ENCODE data around the gene EBF3.

The EBF3 gene

GRCh38 chr10:129963641-129964501 is at the start of gene EBF3:
TSS of gene EBF3 (minus strand) at chr10:129964274. CDS start at chr10:129963768, 506 bp downstream.
- peak; percentile 92 for DNase-seq (ENCODE audit: low spot score)

GRCh38 chr10:130013335-130014262 is 49.5 kb upstream of the EBF3 start:
- no peak for DNase-seq (ENCODE audit: low spot score)

GRCh38 chr10:130012129-130012528 is 48.1 kb upstream of the EBF3 start:
- no peak for DNase-seq (ENCODE audit: low spot score)

- DNase-seq (ENCODE audit: low spot score) = no peak
These were observed 46.6 kb upstream of the EBF3 start for GRCh38 chr10:130010653-130011052.

GRCh38 chr10:130009228-130009627 is 45.2 kb upstream of the EBF3 start:
- no peak for DNase-seq (ENCODE audit: low spot score)

GRCh38 chr10:130003787-130004613 is 39.9 kb upstream of the EBF3 start:
- no peak for DNase-seq (ENCODE audit: low spot score)

- no peak for DNase-seq (ENCODE audit: low spot score)
These were observed 39.1 kb upstream of the EBF3 start for GRCh38 chr10:130003166-130003565.

- no peak for DNase-seq (ENCODE audit: low spot score)
These were observed 38.5 kb upstream of the EBF3 start for GRCh38 chr10:130002606-130003005.

GRCh38 chr10:130000918-130001317 is 36.8 kb upstream of the EBF3 start:
- DNase-seq (ENCODE audit: low spot score) = no peak

- no peak for DNase-seq (ENCODE audit: low spot score)
These were observed 35.1 kb upstream of the EBF3 start for GRCh38 chr10:129999140-129999539.

- no peak for DNase-seq (ENCODE audit: low spot score)
These were observed 29.5 kb upstream of the EBF3 start for GRCh38 chr10:129993621-129994020.

- no peak for DNase-seq (ENCODE audit: low spot score)
These were observed 28.3 kb upstream of the EBF3 start for GRCh38 chr10:129992356-129992755.

- DNase-seq (ENCODE audit: low spot score) = no peak
These were observed 18.8 kb upstream of the EBF3 start for GRCh38 chr10:129982825-129983224.

GRCh38 chr10:129978980-129979379 is 14.9 kb upstream of the EBF3 start:
- no peak for DNase-seq (ENCODE audit: low spot score)

- no peak for DNase-seq (ENCODE audit: low spot score)
These were observed 14.2 kb upstream of the EBF3 start for GRCh38 chr10:129978322-129978721.

GRCh38 chr10:129977794-129978193 is 13.7 kb upstream of the EBF3 start:
- no peak for DNase-seq (ENCODE audit: low spot score)

- DNase-seq (ENCODE audit: low spot score) = no peak
These were observed 9.6 kb upstream of the EBF3 start for GRCh38 chr10:129973674-129974059.

- no peak for DNase-seq (ENCODE audit: low spot score)
These were observed 9.0 kb upstream of the EBF3 start for GRCh38 chr10:129972966-129973673.

- DNase-seq (ENCODE audit: low spot score) = no peak
These were observed 8.3 kb upstream of the EBF3 start for GRCh38 chr10:129972145-129972965.

- peak; percentile 94 for DNase-seq (ENCODE audit: low spot score)
These were observed 7.5 kb upstream of the EBF3 start for GRCh38 chr10:129971381-129972144.
